Activated CD4-positive, alpha-beta T cell treated with anti-CD3 and anti-CD28 coated beads, Interleukin-2, amount 50 U/mL, for 4 hours (primary cell): ENCODE data around the gene PDE9A.
"Not testable (repeated sequence)": the region's sequence is repeated elsewhere in the genome, so short reads cannot be mapped to it uniquely, and the experiment has no call there.

Source experiments
- DNase-seq, 2 experiments: peaks; one replicate each; pipeline ENCODE4 v3.0.0-alpha.2; 2020

The PDE9A gene

GRCh38 chr21:42624936-42625335 lies 28.5 kb upstream of the PDE9A start:
- no peak for DNase-seq

GRCh38 chr21:42626171-42626570 lies 27.2 kb upstream of the PDE9A start:
- DNase-seq, result no peak

GRCh38 chr21:42627527-42628289 lies 25.7 kb upstream of the PDE9A start:
- no peak for DNase-seq

- not testable (repeated sequence) for DNase-seq
These were observed 24.9 kb upstream of the PDE9A start for GRCh38 chr21:42628466-42629061.

GRCh38 chr21:42629933-42630589 lies 23.4 kb upstream of the PDE9A start:
- DNase-seq, result no peak

- DNase-seq, result no peak
These were observed 22.8 kb upstream of the PDE9A start for GRCh38 chr21:42630626-42631025.

- no peak for DNase-seq
These were observed 22.3 kb upstream of the PDE9A start for GRCh38 chr21:42631142-42631541.

- DNase-seq, result no peak
These were observed 21.1 kb upstream of the PDE9A start for GRCh38 chr21:42632336-42632751.

- no peak for DNase-seq
These were observed 20.4 kb upstream of the PDE9A start for GRCh38 chr21:42632771-42633690.

- no peak for DNase-seq
These were observed 19.6 kb upstream of the PDE9A start for GRCh38 chr21:42633858-42634257.

GRCh38 chr21:42635848-42636519 lies 17.4 kb upstream of the PDE9A start:
- no peak for DNase-seq

- no peak for DNase-seq
These were observed 16.7 kb upstream of the PDE9A start for GRCh38 chr21:42636520-42637266.

GRCh38 chr21:42637267-42638041 lies 16.0 kb upstream of the PDE9A start:
- no peak for DNase-seq

GRCh38 chr21:42638266-42638863 lies 15.1 kb upstream of the PDE9A start:
- no peak for DNase-seq

- DNase-seq, result no peak
These were observed 13.7 kb upstream of the PDE9A start for GRCh38 chr21:42639646-42640152.

GRCh38 chr21:42640486-42640885 lies 12.9 kb upstream of the PDE9A start:
- DNase-seq, result no peak

GRCh38 chr21:42641311-42642218 lies 11.9 kb upstream of the PDE9A start:
- no peak for DNase-seq

GRCh38 chr21:42642219-42642745 lies 11.1 kb upstream of the PDE9A start:
- DNase-seq, result no peak
